ENCODE data around the gene GSTA4.
"Not testable (repeated sequence)": the region's sequence is repeated elsewhere in the genome, so short reads cannot be mapped to it uniquely, and the experiment has no call there.

Gene GSTA4

GRCh38 chr6:52946306-52946705 is 48.8 kb downstream of the GSTA4 start:
- ChIA-PET CTCF (no interaction called here), POLR2A (ENCODE audit: low non-redundant PET) (no interaction called here)
- DNase-seq (ENCODE audit: low spot score): no peak
- H3K27ac ChIP-seq: no peak overlapping the region
- TF ChIP-seq CTCF (conservative IDR thresholded peaks at IDR 0.05; ENCODE audit: low read depth): no peak

- H3K27ac ChIP-seq; POLR2A ChIA-PET (ENCODE audit: low non-redundant PET); DNase-seq (ENCODE audit: low spot score): not testable (repeated sequence)
- CTCF ChIA-PET: interaction anchor here (0.7 kb wide), 1 partner anchor 1014 kb away, joined by 5 read pairs; no protein-coding TSS in a partner anchor
These were observed 52.3 kb downstream of the GSTA4 start for GRCh38 chr6:52942821-52943220.

- no peak for DNase-seq (ENCODE audit: low spot score)
- H3K27ac ChIP-seq: no peak overlapping the region
- ChIA-PET POLR2A (ENCODE audit: low non-redundant PET) (no interaction called here), CTCF (interaction anchor here (0.6 to 0.7 kb wide), 2 partner anchors 229 to 1014 kb away, joined by 3 to 5 read pairs; no protein-coding TSS in a partner anchor)
- no peak for TF ChIP-seq CTCF (conservative IDR thresholded peaks at IDR 0.05; ENCODE audit: low read depth)
These were observed 52.9 kb downstream of the GSTA4 start for GRCh38 chr6:52942221-52942620.

- CTCF ChIA-PET: no interaction called here
- DNase-seq (ENCODE audit: low spot score): no peak
- TF ChIP-seq CTCF (conservative IDR thresholded peaks at IDR 0.05; ENCODE audit: low read depth): no peak
- H3K27ac ChIP-seq: no peak overlapping the region
- POLR2A ChIA-PET (ENCODE audit: low non-redundant PET): no interaction called here
These were observed 57.2 kb downstream of the GSTA4 start for GRCh38 chr6:52937908-52938307.

GRCh38 chr6:52933778-52934177 is 61.3 kb downstream of the GSTA4 start:
- TF ChIP-seq CTCF (conservative IDR thresholded peaks at IDR 0.05; ENCODE audit: low read depth): no peak
- ChIA-PET CTCF (no interaction called here), POLR2A (ENCODE audit: low non-redundant PET) (no interaction called here)
- H3K27ac ChIP-seq: no peak overlapping the region
- DNase-seq (ENCODE audit: low spot score): no peak

- TF ChIP-seq CTCF (conservative IDR thresholded peaks at IDR 0.05; ENCODE audit: low read depth): no peak
- ChIA-PET CTCF (no interaction called here), POLR2A (ENCODE audit: low non-redundant PET) (no interaction called here)
- no peak for DNase-seq (ENCODE audit: low spot score)
- H3K27ac ChIP-seq: no peak overlapping the region
These were observed 63.7 kb downstream of the GSTA4 start for GRCh38 chr6:52931351-52931750.

GRCh38 chr6:52929321-52930164 is 65.5 kb downstream of the GSTA4 start:
- POLR2A ChIA-PET (ENCODE audit: low non-redundant PET): no interaction called here
- H3K27ac ChIP-seq: peak overlapping the region; percentile 79
- DNase-seq (ENCODE audit: low spot score): peak; percentile 85
- CTCF ChIA-PET: no interaction called here
- no peak for TF ChIP-seq CTCF (conservative IDR thresholded peaks at IDR 0.05; ENCODE audit: low read depth)

Measured in RWPE1 (cell line).